WI38 (cell line): ENCODE data around the gene CCDC30.
A peak's percentile ranks its signal among the peaks of the same experiment; 100 is the strongest.

ENCODE experiments used
- H3K4me3 ChIP-seq: 2 replicates; pipeline ENCODE4 v1.5.1; 2011; ENCODE audit warnings: low read depth, mild to moderate bottlenecking, control low read depth, low read length
- CTCF ChIP-seq: IDR thresholded peaks from 2 replicates; pipeline ENCODE4 v1.5.1; 2012; ENCODE audit warnings: low read depth, mild to moderate bottlenecking, control low read depth, low read length

CCDC30 gene

GRCh38 chr1:42675467-42675866, 212.4 kb downstream of the CCDC30 start:
- H3K4me3 ChIP-seq, result no peak overlapping the region
- no peak for TF ChIP-seq CTCF

GRCh38 chr1:42676534-42677087, 213.5 kb downstream of the CCDC30 start:
- TF ChIP-seq CTCF, result no peak
- H3K4me3 ChIP-seq, result no peak overlapping the region

GRCh38 chr1:42679364-42679983, 216.4 kb downstream of the CCDC30 start:
- no peak overlapping the region for H3K4me3 ChIP-seq
- TF ChIP-seq CTCF, result no peak

GRCh38 chr1:42680055-42680454, 217.0 kb downstream of the CCDC30 start:
- TF ChIP-seq CTCF, result no peak
- H3K4me3 ChIP-seq, result no peak overlapping the region

- H3K4me3 ChIP-seq, result peak overlapping the region; percentile 85
- no peak for TF ChIP-seq CTCF
Measured at GRCh38 chr1:42680921-42681683, 218.0 kb downstream of the CCDC30 start.

- TF ChIP-seq CTCF, result no peak
- peak within 1 kb of the TSS; percentile 85 for H3K4me3 ChIP-seq
Measured at GRCh38 chr1:42681741-42682483, 218.8 kb downstream of the CCDC30 start, which contains the start of gene YBX1. TSS of gene YBX1 (plus strand) at chr1:42682418. CDS start at chr1:42682566, 148 bp downstream.

- H3K4me3 ChIP-seq, result peak overlapping the region; percentile 85
Measured at GRCh38 chr1:42682484-42682738, 219.3 kb downstream of the CCDC30 start.
